Spleen (tissue), 7 donors: Measurements from ENCODE around the gene AFMID.

Experiments
- POLR2A ChIP-seq, 3 donors: fragments of 450-650 bp; IDR thresholded peaks; one replicate each; pipeline ENCODE4 v1.5.1; 2017; ENCODE audit warnings: antibody characterized with exemption in 3 of 3, mild to moderate bottlenecking in 1 of 3
- POLR2AphosphoS5 ChIP-seq, 3 donors: sonication (generic); formaldehyde crosslinking; IDR thresholded peaks; one replicate each; pipeline ENCODE4 v1.5.1; 2017; ENCODE audit warnings: antibody characterized with exemption in 3 of 3
- TF ChIP-seq, protein P1 (sequence below), 11 experiments: fragments of 200-600 bp in 7 of 11; fragments of 450-650 bp in 4 of 11; sonication (generic) in 4 of 11; IDR thresholded peaks in 8 of 11; conservative IDR thresholded peaks in 3 of 11; 1 replicate in 7 of 11; 2 replicates in 4 of 11; pipeline versions ENCODE4 v1.4.0 to v1.8.0; 2016 to 2021; ENCODE audit warnings: antibody characterized with exemption in 11 of 11, inconsistent platforms in 4 of 11, mild to moderate bottlenecking in 1 of 11
- donor health status: DM: no; HTN: no; CAD: no; lungs with moderate emphysema.
- donor health status: DM: no; HTN: no; CAD: no.
- donor health status: DM: no; HTN: no; CAD: no.

- TF ChIP-seq, protein P1, sequence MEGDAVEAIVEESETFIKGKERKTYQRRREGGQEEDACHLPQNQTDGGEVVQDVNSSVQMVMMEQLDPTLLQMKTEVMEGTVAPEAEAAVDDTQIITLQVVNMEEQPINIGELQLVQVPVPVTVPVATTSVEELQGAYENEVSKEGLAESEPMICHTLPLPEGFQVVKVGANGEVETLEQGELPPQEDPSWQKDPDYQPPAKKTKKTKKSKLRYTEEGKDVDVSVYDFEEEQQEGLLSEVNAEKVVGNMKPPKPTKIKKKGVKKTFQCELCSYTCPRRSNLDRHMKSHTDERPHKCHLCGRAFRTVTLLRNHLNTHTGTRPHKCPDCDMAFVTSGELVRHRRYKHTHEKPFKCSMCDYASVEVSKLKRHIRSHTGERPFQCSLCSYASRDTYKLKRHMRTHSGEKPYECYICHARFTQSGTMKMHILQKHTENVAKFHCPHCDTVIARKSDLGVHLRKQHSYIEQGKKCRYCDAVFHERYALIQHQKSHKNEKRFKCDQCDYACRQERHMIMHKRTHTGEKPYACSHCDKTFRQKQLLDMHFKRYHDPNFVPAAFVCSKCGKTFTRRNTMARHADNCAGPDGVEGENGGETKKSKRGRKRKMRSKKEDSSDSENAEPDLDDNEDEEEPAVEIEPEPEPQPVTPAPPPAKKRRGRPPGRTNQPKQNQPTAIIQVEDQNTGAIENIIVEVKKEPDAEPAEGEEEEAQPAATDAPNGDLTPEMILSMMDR (IDR thresholded peaks at IDR 0.05 in 8 of 11, conservative IDR thresholded peaks at IDR 0.05 in 3 of 11), result peak in 2 of 11 experiments; percentile 8 to 25
- TF ChIP-seq POLR2A (IDR thresholded peaks at IDR 0.05), result peak in 2 of 3 donors; percentile 51 to 73
- TF ChIP-seq POLR2AphosphoS5 (IDR thresholded peaks at IDR 0.05), result peak; percentile 90 to 94 (median 93)
Measured at GRCh38 chr17:78168242-78168902, 18.8 kb upstream of the AFMID start, which contains the start of gene SYNGR2.
